Activated CD8-positive, alpha-beta memory T cell treated with anti-CD3 and anti-CD28 coated beads for 4 hours (primary cell): ENCODE results near the gene TEX35.

ENCODE experiments used
- DNase-seq, 2 donors: peaks; one replicate each; pipeline ENCODE4 v3.0.0-alpha.2; 2020; ENCODE audit warnings: low read depth in 2 of 2

The TEX35 gene

DNA sequence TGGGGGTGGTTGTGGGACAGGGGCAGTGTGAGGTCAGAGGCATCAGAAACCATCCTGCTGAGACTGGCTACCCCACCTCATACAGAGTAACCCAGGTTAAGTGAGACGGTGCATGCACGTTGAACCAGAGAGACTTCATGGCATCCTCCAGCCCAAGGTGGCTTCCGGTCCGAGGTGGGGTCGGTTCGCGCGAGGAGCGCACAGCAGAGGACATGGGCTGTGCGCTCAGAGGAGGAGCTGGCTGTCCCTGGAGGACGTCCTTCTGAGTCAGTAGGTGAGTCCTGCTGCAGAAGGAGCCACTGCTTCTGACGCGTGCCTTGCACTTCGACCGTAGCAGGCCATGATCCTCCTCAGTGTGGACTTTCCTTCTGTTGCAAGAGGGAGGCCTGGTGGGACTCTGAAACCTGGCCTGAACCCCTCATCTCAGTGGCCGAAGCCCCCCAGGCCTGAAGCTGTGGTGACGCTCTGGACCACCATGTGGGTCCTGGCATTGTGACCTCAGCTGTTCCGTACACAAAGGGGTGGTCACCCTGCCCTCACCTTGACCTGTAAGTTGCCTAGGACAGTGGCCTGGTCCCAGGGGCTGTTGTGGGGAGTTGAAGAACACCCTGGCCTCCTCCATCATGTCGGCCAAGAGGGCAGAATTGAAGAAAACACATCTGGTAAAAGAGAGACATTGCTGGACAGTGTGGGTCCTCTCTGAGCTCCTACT lies at the start of gene TEX35:
TEX35 (plus strand) TSS at position 544 of the 712 bp plus-strand sequence; CDS start at position 624, 80 bp downstream.
- DNase-seq = no peak

DNA sequence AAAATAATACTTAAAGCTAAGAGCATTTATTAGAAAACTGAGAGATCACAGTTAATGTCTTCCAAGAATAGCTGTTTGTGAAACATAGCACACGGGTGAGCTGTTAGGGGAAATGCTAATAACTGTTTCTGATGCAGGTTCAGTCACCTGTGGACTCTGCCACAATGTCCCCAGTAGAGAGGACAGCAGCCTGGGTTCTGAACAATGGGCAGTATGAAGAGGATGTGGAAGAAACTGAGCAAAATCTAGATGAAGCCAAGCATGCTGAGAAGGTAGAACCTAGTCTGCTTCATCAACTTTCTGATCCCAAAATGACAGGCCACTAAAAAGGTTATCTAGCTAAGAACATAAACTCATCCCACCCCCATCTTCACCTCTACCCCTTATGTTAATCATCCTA lies 48.8 kb upstream of the TEX35 start:
- DNase-seq = no peak

DNA sequence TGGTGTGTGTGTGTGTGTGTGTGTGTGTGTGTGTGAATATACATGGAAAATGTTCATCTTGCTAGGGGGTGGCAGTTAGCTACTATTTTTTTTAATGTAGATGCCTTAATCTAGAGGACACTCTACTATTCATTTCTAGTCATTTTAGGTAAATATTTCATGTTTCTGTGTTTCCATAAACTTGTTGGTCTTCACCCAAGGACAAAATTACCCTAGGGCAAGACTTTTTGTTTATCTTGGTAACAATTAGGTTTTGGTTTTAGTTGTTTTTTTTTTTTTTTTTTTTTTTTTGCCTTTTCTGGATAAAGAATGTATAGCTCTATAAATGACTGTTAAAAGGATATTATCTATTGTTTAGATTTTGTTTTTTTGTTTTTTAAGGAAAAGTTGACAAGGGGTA lies 48.3 kb upstream of the TEX35 start:
- no peak for DNase-seq

DNA sequence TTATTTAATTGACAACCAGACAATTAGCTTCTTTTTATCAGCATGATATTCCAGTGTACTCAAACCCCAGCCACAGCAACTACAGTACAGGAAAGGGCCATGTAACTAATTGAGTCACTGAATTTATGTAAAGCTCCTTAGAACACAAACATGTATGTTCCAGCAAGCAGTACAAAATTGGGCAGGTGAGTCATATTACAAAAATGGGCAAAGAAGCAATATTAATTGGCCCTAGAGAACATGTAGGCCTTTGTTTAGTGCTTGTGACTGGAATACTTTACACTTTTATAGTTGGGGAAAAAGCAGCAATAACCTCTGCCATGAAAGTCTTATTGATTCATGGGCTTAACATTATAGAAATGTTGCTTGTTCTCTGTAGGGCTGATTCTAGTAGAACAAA lies 47.9 kb upstream of the TEX35 start:
- no peak for DNase-seq

DNA sequence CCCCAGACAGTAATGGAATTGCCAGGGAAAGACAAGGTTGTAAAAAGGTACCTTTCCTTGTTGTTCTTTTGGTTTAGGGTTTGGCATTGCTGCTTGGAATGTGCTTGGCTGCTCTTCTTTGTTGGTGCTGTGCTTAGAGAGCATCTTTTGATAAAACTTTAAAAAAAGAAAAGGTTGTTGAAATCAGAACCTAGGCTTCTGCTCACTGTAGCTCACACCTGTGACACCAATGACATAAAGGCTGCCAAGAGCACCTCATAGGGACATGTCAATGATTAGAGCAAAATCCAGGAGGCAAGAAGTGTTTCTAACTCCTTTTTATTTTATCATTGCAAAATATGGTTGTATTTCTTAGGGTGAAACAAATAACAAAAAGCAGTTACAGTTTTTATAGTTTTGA lies 45.1 kb upstream of the TEX35 start:
- no peak for DNase-seq

DNA sequence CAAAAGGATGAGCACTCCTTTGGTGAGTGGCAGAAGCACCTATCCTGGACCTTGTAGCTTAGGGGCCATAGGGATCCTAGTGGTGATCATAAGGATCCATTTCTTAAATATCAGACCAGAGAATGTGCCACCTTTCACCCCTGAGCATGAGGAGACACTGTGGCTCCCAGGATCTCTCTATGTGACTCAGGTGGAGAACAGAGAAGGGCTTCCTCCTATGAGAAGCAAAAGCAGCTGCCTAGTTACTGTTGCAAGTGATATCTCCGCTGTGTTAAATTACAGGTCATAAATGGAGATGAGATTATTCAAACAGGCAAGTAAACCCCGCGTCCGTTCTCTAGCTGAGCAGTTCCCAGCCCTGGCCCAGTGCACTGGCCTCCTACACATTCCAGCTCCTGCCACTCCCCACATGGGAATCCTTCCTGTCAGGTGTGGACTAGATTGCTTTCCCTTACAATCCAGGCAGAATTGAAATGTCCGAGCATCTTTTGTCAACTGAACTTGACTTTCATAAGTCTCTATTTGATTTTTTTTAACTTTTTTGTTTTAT lies 42.4 kb upstream of the TEX35 start:
- DNase-seq = no peak

DNA sequence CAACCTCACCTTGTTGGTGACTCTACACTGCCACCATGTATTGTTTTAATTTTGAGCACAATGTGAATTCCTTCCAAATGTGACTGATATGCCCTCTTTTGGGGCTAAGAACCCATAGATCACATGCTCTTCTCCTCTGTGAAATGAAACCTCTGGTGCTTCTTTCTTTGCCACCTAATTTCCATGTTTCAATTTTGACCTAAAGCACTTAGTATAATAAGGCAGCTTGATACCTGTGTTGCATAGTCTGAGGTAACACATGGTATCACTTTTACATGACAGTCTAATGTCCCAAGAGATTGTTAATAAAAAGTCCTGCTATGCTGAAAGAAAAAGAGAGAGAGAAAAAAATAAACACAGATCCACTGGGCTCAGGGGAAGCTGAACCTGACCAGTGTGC lies 40.4 kb upstream of the TEX35 start:
- DNase-seq = no peak

DNA sequence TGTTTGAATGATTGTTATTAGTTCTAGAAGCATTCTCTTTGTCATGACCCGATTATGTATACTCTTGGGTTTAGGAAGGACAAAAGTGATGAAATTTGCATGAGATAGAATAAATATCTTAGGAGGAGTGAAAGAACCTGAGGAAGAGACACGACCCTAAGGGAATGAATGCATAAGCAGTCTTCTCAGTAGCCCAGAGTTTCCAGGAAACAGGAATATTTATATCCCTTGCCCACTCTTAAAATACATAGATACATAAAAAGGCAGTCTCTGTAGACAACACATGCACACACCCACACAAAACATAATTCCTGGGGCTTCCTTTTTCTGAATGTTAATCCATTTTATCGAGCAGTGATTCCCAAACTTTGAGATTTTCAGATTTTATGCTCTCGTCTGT lies 35.5 kb upstream of the TEX35 start:
- no peak for DNase-seq

DNA sequence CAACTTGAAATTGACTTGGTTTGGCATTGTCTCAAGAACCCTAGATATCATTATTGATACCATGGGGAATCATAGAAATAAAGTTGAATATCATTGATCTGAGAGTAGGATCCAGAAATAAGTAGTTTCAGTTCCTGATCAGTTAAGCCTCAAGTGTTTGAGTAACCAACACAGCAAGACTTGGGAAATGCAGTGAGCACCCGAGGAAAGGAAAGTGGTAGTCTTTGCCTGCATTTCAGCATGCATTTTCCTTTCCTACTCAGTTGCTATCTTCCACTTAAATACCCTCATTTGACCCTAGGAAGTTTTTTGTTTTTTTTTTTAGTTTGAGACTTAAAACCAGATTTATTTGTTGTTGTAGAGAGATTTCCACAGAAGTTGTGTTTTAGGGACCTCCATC lies 35.1 kb upstream of the TEX35 start:
- no peak for DNase-seq

DNA sequence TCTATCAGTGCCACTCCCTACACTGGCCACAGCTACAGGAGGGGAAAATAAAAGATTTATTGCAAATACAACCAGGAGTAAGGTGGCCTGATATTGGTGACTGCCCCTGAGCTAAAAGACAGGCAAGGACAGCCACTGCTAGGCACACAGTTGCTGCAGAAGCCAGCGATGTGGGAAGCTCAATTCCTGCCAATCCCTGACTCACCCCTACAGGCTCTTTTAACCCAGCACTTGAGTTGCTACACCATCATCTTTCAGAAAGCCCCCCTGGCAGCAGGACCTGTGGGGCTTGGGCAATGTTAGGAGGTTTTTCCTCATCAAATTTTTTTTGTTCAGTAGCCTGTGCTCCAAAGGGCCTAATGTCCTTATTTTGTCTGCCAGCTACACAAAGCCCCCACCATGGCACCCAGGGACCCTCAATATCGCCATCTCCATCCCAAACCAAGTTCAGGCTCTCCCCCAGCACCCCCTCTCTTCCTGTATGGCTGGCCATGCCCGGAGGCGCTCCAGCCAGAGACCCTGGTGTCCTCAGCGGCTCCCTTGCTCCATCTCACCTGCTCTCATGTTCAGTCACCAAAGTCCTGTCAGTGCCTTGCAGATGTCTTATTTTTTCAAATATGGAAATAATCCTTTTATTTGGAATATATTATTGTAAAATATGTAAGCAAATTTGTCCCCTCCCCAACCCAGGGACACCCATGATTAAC lies 29.5 kb upstream of the TEX35 start:
- DNase-seq = no peak

DNA sequence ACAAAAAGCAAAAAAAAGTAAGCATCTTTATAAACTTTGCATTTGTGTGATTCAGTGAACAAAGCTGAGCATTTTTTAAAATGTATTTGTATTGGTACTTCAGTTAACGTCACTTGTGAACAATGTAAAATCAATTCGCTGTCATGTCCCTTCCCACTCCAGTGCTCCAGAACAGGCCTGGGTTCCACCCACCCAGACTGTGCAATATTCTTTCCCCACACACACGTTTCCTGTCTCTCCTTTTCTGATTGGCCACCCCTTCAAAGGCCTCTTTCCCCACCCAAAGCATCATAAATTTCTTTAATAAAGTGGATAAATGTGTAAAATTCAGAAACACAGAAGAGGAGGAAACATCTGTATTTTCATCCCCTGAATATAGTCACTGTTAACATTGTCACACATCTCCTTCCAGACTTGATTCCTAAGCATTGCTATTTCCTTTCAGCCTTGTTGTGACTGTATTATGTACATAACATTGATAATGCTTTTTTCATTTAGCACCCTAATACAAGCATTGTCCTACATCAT lies 28.1 kb upstream of the TEX35 start:
- DNase-seq = no peak

DNA sequence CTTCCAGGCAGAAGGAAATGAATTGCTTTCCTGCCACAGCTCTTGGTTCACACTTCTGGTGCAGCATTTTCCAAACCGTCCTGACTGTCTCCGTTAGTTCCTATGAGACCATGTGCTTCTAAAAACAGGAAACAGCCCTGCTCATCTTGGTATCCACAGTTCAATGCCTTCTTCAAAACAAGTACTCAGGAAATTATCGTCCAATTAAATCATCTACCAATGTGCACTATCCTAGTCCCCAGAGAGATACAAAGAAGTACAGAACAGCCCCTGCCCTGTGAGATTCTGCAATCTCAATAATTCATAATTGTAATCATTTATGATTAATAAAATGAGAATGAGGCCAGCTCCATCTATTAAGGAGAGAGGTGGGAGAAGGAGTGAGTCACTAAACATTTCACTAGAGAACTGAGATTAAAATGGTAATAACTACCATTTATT lies 27.3 kb upstream of the TEX35 start:
- no peak for DNase-seq

DNA sequence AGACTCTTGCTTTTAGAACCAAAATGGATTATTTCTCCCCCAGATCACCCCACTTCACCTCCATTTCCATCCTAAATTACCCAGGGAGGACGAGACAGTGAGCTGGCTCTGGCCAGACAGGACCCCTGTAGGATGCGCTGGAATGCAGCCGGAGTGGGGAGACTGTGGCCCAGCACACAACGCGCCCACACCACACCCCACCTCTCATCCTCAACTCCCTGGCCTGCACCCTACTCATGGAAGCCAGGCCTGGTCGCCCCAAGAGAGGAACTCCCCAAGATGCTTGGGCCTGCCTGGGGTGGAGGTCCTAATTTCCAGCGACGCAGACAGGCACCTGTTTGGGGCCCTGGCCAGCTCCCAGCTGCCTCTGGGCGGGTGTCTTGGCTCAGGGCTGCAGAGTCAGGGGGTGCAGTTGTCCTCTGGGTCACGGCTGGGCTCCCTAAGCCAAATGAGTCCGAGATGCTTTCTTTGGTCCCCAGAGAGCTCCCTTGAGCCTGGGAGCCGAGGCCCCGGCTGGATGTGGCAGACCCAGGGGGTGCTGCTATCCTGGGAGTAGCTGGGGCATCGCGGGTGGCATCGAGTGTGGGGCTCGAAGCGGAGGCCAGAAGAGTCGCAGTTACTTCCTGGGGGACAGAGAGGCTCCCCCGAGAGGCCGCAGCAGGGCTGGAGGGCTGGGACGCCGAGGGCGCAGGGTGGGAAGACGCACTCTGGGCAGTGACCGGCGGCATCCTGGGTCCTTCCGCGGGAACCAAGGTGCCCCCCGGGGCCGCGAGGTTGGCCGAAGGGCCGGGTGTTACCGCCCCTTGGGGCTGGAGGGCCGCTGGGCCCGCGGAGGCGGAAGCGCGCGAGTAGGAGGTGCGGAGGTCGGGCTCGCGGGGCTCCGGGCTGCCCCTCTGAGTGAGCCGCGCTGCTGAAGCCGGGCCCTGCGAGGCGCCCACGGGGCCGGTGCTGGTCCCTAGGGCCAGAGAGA lies 26.5 kb upstream of the TEX35 start:
- no peak for DNase-seq

DNA sequence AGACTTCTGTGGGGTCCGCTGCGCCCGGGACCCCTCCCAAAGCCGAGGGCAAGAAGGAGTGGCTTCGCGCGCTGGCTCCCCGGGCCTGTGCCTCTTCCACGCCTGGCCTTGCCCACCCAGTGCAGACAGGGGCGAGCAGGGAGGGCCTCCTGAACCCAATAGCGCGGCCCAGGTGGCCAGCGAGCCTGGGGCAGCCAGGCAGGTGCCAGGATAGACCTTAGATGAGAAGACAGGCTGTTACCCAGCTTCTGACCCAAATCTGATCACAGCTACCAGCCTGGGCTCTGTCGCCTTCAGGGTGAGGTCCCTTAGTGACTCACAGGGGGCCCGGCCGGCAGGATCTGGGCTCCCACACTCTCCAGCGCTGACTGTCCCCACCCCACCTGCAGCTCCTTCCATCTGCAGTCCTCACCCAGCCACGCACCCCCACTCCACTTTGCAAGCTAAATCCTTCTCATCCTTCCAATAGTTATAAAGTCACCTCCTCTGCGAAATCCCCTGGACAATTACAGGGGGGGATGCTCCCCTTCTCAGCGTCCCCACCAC lies 25.8 kb upstream of the TEX35 start:
- DNase-seq = no peak

DNA sequence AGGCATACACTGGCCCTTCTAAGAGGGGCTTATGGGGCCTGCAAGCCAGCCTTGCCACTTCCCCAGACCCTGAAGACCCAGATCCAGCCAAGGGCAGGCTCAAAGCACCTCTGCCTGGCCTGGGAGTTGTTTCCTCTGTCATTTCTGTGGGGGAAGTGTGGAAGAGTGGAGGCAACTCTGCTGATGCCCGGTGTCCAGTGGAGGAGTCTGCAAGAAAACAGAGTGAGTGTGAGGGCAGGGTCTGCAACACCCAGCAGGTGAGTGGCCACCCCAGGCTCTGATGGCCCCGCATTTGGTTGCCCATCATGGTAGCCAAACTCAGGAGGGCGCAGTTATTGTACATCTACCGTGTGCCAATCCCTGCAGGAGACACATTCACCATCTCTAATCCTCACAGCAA lies 24.5 kb upstream of the TEX35 start:
- DNase-seq = no peak

DNA sequence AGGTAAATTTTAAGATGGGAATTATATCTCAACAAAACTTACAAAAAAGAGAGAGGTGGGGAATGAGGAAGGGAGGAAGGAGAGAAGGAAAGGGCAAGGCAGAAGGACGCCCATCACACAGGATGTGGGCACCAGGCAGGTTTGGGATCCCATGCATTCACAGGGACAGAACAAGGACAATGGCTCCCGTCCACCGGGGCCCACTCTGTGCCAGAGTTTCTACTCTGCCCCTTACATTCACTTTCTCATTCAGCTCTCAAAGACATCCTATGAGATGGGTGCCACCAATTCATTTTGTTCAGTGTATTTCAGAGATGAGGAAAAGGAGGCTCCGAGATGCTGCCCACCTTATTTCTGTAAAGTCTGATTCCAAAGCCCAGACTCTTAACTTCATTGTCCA lies 23.5 kb upstream of the TEX35 start:
- no peak for DNase-seq

DNA sequence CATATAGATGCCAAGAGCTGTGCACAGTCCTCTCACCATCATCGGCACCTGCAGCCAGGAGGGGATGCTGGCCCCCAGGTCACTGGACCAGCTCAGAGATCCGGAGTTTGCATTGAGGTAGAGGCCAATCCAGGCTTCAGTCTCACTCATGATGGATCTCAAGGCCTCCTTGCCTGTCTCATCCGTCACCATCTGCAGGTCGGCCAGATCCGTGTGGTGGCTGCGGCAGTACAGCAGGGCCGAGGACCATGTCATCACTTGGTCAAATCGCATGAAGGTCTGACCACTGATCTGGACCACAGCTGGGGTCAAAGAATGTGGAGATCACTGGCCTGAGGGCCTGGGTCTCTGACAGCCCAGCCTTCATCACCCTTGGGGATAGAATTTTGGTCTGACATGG lies 22.8 kb upstream of the TEX35 start:
- DNase-seq = no peak

DNA sequence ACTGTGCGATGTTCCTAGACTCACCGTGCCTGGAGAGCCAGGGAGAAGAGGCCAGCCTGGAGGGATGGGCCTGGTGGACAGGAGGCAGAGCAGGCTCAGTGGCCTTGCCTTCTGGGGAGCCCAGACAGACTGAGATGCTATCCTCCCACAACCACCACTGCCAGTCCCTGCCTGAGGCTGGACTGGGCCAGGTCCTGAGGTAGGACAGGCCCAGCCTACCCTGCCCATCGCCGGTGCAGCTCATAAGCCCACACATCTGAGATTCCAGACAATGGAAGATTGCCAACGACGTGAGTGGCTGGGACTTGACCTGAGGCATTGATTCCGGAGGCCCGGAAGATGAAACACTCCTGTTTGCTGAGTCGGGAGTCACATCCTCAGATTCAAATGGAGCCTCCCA lies 21.9 kb upstream of the TEX35 start:
- DNase-seq = no peak

DNA sequence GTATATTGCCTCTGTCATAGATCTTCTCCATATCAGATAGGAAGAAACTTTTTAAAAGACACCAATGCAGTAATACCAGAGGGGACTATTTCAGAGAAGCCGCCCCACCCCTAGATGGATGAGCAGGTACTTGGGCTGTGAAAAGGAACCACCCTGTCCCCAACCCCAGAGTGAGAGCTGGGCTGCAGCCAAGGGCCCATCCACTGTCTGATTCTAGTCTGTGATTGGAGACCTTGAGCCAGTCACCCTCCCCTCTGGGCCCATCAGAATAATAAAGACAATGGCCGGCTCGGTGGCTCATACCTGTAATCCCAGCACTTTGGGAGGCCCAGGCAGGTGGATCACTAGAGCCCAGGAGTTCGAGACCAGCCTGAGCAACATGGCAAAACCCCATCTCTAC lies 21.2 kb upstream of the TEX35 start:
- DNase-seq = no peak

DNA sequence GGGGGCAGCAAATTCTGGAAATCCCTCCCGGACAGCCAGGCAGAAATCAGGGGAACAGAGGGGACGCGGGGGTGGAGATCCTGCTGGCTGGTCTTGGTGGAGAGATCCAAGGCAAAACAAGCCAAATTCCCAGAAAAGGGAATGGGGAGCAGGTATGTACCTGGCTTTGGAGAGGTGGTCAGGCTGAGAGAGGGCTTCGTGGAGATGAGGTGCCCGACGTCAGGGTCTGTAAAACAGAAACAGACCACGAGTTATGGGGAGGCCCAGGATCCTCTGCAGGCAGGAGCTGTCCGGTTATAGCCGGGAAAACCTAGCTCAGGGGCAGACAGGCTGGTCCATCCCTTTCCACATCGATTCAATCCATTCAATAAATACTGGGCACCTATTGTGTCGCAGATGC lies 20.6 kb upstream of the TEX35 start:
- DNase-seq = no peak

DNA sequence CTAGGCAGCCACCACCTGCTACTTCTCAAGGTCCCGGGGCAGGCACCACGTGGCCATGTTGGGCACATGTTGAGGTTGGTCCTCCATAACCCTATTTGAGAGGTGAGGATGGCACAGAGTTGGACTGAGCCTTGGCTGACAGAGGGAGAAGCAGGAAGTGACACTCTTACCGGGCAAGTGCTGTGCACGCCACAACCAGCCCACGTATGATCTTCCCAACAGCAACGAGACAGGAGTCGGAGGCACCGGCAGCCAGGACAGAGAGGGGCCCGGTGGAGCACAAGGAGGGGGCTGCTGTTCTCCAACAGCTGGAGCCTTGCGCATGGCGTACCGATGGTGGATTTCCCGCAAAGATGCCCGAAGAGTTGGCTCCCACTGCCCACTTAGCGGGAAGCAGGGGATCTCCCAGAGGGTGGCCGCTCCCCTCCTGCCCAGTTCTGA lies 19.6 kb upstream of the TEX35 start:
- no peak for DNase-seq

DNA sequence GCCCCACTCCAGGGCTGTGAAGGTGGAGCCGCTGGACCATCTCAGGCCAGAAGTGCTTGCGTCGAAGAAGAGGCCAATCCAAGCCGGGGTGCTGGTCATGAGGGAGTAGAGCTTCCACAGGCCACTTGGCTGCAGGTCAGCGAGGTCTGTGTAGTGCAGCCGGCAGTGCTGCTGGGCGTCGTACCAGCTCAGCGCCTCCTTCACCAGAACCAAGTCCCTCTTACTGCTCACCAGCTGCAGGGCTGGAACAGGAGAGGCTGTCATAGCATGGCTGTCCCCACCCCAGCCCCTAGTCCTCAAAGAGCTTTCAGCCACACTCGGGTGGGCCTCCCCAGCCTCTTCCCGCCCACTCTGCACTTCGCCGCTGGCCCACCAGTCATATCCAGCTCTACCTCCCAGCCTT lies 18.3 kb upstream of the TEX35 start:
- no peak for DNase-seq
